Measurements from ENCODE around the gene HSFX3. TPM values are rescaled to one million over a fixed set of nuclear protein-coding genes. Genes with fewer than 3 reads are reported as not detected.

The HSFX3 gene
- total and polyA plus RNA-seq, 2 of the 8 experiments (the other 6 are each of a cell fraction or from before 2014, with no cell fraction given): not detected

DNA sequence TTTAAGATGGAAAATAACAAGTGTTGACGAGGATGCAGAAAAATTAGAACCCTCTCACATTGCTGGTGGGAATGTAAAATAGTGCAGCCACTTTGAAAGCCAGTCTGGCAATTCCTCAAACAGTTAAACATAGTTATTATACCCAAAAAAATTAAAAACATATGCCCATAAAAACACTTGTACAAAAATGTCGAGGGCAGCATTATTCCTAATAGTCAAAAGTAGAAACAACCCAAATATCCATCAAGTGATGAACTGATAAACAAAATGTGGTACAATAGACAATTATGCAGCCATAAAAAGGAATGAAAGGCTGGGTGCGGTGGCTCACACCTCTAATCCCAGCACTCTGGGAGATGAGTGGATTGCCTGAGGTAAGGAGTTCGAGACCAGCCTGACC lies 51.0 kb downstream of the HSFX3 start:
- H3K4me2 ChIP-seq (ENCODE audit: insufficient read depth in 1 of 2, low read depth in 2 of 2, low read length in 2 of 2): no peak overlapping the region
- H3K9me3 ChIP-seq (ENCODE audit: insufficient read depth in 2 of 2, low read depth in 1 of 2, low read length in 1 of 2): no peaks in the 10 kb centered on the region

More for the DNA sequence above, 51.0 kb downstream of the HSFX3 start:
- Histone ChIP-seq H3K27me3 (replicated peaks in 1 of 4; ENCODE audit: control insufficient read depth in 3 of 4, extremely low read depth in 1 of 4, insufficient read depth in 3 of 4, low read length in 3 of 4) (no peaks in the 10 kb centered on the region), H2BK20ac (ENCODE audit: low read length) (no peak overlapping the region), H3K4ac (replicated peaks; ENCODE audit: insufficient read length, low read depth, low read length) (no peak overlapping the region), H3K27ac (ENCODE audit: low read depth, low read length) (no peak overlapping the region), H4K20me1 (replicated peaks in 1 of 2; ENCODE audit: control insufficient read depth in 1 of 2, insufficient read depth in 2 of 2, low read length in 2 of 2) (no peaks in the 10 kb centered on the region), H3K36me3 (ENCODE audit: control insufficient read depth in 2 of 4, insufficient read depth in 4 of 4, low read length in 3 of 4) (peaks cover 0 to 10% (median 2%) of the 10 kb centered on the region in 4 experiments; a peak in 6 of 8 replicates), H2BK12ac (ENCODE audit: low read depth, low read length) (no peak overlapping the region), H3K23me2 (ENCODE audit: low read depth, low read length) (no peaks in the 10 kb centered on the region), H3K4me1 (replicated peaks in 1 of 4; ENCODE audit: control insufficient read depth in 3 of 4, insufficient read depth in 4 of 4, low read length in 3 of 4) (no peaks in the 10 kb centered on the region), H3K4me3 (ENCODE audit: extremely low read depth in 1 of 4, insufficient read depth in 2 of 4, low read depth in 3 of 4, low read length in 4 of 4) (no peak overlapping the region), H2BK120ac (replicated peaks; ENCODE audit: low read depth, low read length) (no peak overlapping the region), H3K14ac (ENCODE audit: insufficient read length) (no peak overlapping the region), H3K56ac (replicated peaks; ENCODE audit: insufficient read length, low read depth, low read length) (no peak overlapping the region), H3K18ac (ENCODE audit: extremely low read depth, low read length) (no peak overlapping the region), H3K79me1 (ENCODE audit: low read depth, low read length) (no peaks in the 10 kb centered on the region), H2BK15ac (ENCODE audit: low read length) (no peak overlapping the region), H4K8ac (ENCODE audit: extremely low read depth, insufficient read depth, low read length) (no peak overlapping the region), H3K9ac (replicated peaks in 1 of 4; ENCODE audit: extremely low read depth in 1 of 4, low read depth in 3 of 4, low read length in 3 of 4) (no peak overlapping the region), H2AK5ac (ENCODE audit: low read depth, low read length) (no peak overlapping the region), H2AFZ (ENCODE audit: low read length) (no peak overlapping the region), H2BK5ac (ENCODE audit: low read depth, low read length) (no peak overlapping the region), H4K91ac (replicated peaks; ENCODE audit: insufficient read length, low read length) (no peak overlapping the region), H4K5ac (ENCODE audit: insufficient read length, low read depth, low read length) (no peak overlapping the region), H3K23ac (ENCODE audit: insufficient read length) (no peak overlapping the region), H3K79me2 (ENCODE audit: control insufficient read depth in 1 of 2, insufficient read depth in 2 of 2, low read length in 2 of 2) (no peaks in the 10 kb centered on the region)
- TF ChIP-seq, protein P1, sequence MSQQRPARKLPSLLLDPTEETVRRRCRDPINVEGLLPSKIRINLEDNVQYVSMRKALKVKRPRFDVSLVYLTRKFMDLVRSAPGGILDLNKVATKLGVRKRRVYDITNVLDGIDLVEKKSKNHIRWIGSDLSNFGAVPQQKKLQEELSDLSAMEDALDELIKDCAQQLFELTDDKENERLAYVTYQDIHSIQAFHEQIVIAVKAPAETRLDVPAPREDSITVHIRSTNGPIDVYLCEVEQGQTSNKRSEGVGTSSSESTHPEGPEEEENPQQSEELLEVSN (IDR thresholded peaks at IDR 0.05): no peak
- WGBS, 2 experiments (ENCODE audit: extremely low coverage in 1 of 2, insufficient coverage in 1 of 2, insufficient read length in 1 of 2, insufficient replicate concordance in 2 of 2, low coverage in 1 of 2, low lambda C conversion rate in 2 of 2, missing lambda C conversion rate in 1 of 2): 91% methylated on average over 3 of the region's 4 CpGs; no CpG with 5 or more reads in 1 of the 2 experiments
- POLR2A ChIA-PET (ENCODE audit: partially characterized antibody): no interaction called here
- FAIRE-seq: no peak
- CTCF ChIA-PET (ENCODE audit: partially characterized antibody): no interaction called here
- DNase-seq (ENCODE audit: low read depth in 1 of 2, low spot score in 2 of 2): no peak

Other genes starting within 250 kb of the HSFX3 start
- gene IDS, start 44.6 kb downstream of the HSFX3 start, total RNA-seq (2021; fragmentation: NEBNext Ultra II Directional; extraction: Animal tissue kit (Norgen Biotek cat#: 25700)): 18.0 and 19.9 TPM in 2 replicates
- gene IDS, start 44.6 kb downstream of the HSFX3 start, polyA plus RNA-seq (2011; rRNA removed): 17.9 and 20.7 TPM in 2 replicates
- 7.2 and 7.6 TPM in 2 replicates for gene EOLA1, start 8.9 kb downstream of the HSFX3 start, total RNA-seq (2021; fragmentation: NEBNext Ultra II Directional; extraction: Animal tissue kit (Norgen Biotek cat#: 25700))
- 3.3 and 5.4 TPM in 2 replicates for gene EOLA1, start 8.9 kb downstream of the HSFX3 start, polyA plus RNA-seq (2011; rRNA removed)
- not detected in 2 replicates for gene MAGEA9B, start 37.5 kb upstream of the HSFX3 start, total RNA-seq (2021; fragmentation: NEBNext Ultra II Directional; extraction: Animal tissue kit (Norgen Biotek cat#: 25700))
- 0.06 and 0.35 TPM in 2 replicates for gene MAGEA9B, start 37.5 kb upstream of the HSFX3 start, polyA plus RNA-seq (2011; rRNA removed)
- not detected in 2 replicates for gene HSFX2, start 45.4 kb upstream of the HSFX3 start, total RNA-seq (2021; fragmentation: NEBNext Ultra II Directional; extraction: Animal tissue kit (Norgen Biotek cat#: 25700))
- 0.17 and 0.49 TPM in 2 replicates for gene HSFX2, start 45.4 kb upstream of the HSFX3 start, polyA plus RNA-seq (2011; rRNA removed)
- 15.0 and 20.8 TPM in 2 replicates for gene TMEM185A, start 81.9 kb upstream of the HSFX3 start, total RNA-seq (2021; fragmentation: NEBNext Ultra II Directional; extraction: Animal tissue kit (Norgen Biotek cat#: 25700))
- gene TMEM185A, start 81.9 kb upstream of the HSFX3 start, polyA plus RNA-seq (2011; rRNA removed): 20.8 and 26.5 TPM in 2 replicates
- gene MAGEA11, start 162.1 kb upstream of the HSFX3 start, total RNA-seq (2021; fragmentation: NEBNext Ultra II Directional; extraction: Animal tissue kit (Norgen Biotek cat#: 25700)): not detected in 2 replicates
- gene MAGEA11, start 162.1 kb upstream of the HSFX3 start, polyA plus RNA-seq (2011; rRNA removed): not detected in 2 replicates
- gene HSFX1, start 224.1 kb upstream of the HSFX3 start, total RNA-seq (2021; fragmentation: NEBNext Ultra II Directional; extraction: Animal tissue kit (Norgen Biotek cat#: 25700)): 0.63 TPM in 2 replicates
- 0.42 and 0.60 TPM in 2 replicates for gene HSFX1, start 224.1 kb upstream of the HSFX3 start, polyA plus RNA-seq (2011; rRNA removed)
- not detected in 2 replicates for gene MAGEA9, start 232.0 kb upstream of the HSFX3 start, total RNA-seq (2021; fragmentation: NEBNext Ultra II Directional; extraction: Animal tissue kit (Norgen Biotek cat#: 25700))
- gene MAGEA9, start 232.0 kb upstream of the HSFX3 start, polyA plus RNA-seq (2011; rRNA removed): not detected in 2 replicates